ENCODE measurements around the gene VEPH1.

- TF ChIP-seq CTCF (IDR thresholded peaks at IDR 0.05; ENCODE audit: borderline replicate concordance, extremely low read depth, low read length, poor library complexity, severe bottlenecking): no peak
- no peak for TF ChIP-seq EZH2 (IDR thresholded peaks at IDR 0.05; ENCODE audit: borderline replicate concordance, low read depth, low read length, severe bottlenecking)
These were observed 267.9 kb downstream of the VEPH1 start for GRCh38 chr3:157235291-157235690.

Measured in DND-41 (cell line).